Measurements from ENCODE around the gene C1QTNF1. TPM values are rescaled to one million over a fixed set of nuclear protein-coding genes. Genes with fewer than 3 reads are reported as not detected.

Gene C1QTNF1
- total RNA-seq, 1 experiment from 2014 or later: 6.3 TPM

DNA sequence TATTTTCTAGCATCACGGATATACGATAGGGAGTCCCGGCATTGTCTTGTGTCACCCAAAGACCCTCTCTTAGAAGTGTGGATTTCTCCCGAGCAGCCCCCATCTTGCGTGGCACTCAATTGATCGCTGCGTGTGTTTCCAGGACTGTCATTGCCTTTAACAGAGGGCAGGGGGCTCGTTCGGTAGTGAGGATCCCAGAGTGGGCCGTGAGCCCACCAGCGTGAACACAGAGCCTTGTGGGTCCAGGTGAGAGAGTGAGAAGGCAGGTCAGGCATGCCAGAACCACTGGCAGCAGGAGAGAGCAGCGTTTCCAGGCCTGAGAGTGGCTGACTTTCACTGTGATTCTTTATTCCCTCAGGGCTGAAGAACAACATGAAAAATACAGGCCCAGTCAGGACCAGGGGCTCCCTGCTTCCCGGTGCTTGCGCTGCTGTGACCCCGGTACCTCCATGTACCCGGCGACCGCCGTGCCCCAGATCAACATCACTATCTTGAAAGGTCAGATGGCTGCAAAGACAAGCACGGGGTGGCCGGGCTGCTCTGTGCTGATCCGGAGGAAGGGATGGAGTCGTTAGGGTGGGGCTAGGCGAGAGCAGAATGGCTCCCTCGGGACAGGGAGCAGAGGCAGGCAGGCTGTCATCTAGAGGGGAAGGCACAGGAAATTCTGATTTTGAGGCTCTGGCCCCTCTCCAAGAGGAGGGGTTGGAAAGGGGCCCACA lies 22.4 kb downstream of the C1QTNF1 start:
- no peak overlapping the region for H3K27ac ChIP-seq (ENCODE audit: low read depth, low read length, poor library complexity, severe bottlenecking)
- ChIA-PET POLR2A (ENCODE audit: low non-redundant PET) (no interaction called here), CTCF (interaction anchor here (1.0 to 1.8 kb wide), 6 partner anchors 20 to 346 kb away, joined by 3 to 7 read pairs (median 5); partner anchors contain the start of gene CANT1)
- TF ChIP-seq, protein P1, sequence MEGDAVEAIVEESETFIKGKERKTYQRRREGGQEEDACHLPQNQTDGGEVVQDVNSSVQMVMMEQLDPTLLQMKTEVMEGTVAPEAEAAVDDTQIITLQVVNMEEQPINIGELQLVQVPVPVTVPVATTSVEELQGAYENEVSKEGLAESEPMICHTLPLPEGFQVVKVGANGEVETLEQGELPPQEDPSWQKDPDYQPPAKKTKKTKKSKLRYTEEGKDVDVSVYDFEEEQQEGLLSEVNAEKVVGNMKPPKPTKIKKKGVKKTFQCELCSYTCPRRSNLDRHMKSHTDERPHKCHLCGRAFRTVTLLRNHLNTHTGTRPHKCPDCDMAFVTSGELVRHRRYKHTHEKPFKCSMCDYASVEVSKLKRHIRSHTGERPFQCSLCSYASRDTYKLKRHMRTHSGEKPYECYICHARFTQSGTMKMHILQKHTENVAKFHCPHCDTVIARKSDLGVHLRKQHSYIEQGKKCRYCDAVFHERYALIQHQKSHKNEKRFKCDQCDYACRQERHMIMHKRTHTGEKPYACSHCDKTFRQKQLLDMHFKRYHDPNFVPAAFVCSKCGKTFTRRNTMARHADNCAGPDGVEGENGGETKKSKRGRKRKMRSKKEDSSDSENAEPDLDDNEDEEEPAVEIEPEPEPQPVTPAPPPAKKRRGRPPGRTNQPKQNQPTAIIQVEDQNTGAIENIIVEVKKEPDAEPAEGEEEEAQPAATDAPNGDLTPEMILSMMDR (conservative IDR thresholded peaks at IDR 0.05; ENCODE audit: low read depth, low read length): no peak
- no peak for TF ChIP-seq EZH2 (IDR thresholded peaks at IDR 0.05; ENCODE audit: borderline replicate concordance, low read depth, low read length, poor library complexity, severe bottlenecking)
- peaks cover 10% of the 10 kb centered on the region for H3K4me1 ChIP-seq (ENCODE audit: insufficient read depth, low read length, poor library complexity, severe bottlenecking)
- H3K27me3 ChIP-seq (replicated peaks; ENCODE audit: insufficient read depth, low read depth, low read length, poor library complexity): no peaks in the 10 kb centered on the region
- DNase-seq (ENCODE audit: low spot score): no peak
- intact Hi-C loops (cut with micrococcal nuclease; ENCODE audit: unreplicated experiment): loop anchor here (5.0 kb wide), 1 partner anchor 36 kb away; no protein-coding TSS in a partner anchor
- no peak overlapping the region for H3K4me3 ChIP-seq (ENCODE audit: low read depth, low read length, poor library complexity, severe bottlenecking)
- no peaks in the 10 kb centered on the region for H3K9me3 ChIP-seq (ENCODE audit: low read depth, low read length, poor library complexity, severe bottlenecking)
- no peaks in the 10 kb centered on the region for H3K36me3 ChIP-seq (ENCODE audit: insufficient read depth, low read length, poor library complexity, severe bottlenecking)
- BruUV-seq (replicated peaks): no TSS peak

DNA sequence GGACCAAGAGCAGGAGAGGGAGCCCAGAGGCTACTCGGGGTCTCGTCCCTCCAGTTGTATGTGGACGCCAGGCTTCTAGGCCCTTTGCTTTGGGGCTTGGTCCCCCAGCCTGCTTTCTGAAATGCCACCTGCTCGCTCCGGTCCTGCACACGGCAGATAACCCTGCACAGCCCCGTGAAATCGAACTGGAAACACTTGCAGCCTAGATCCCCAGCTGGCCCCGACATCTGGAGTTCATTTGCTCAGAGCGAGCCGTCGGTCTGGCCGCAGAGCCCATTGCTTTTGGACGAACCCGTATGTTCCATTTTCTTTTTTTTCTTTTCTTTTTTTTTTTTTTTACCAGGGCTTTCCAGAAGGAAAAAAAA lies 22.9 kb downstream of the C1QTNF1 start:
- BruUV-seq (replicated peaks): no TSS peak
- Histone ChIP-seq H3K4me3 (ENCODE audit: low read depth, low read length, poor library complexity, severe bottlenecking) (no peak overlapping the region), H3K9me3 (ENCODE audit: low read depth, low read length, poor library complexity, severe bottlenecking) (no peaks in the 10 kb centered on the region), H3K27ac (ENCODE audit: low read depth, low read length, poor library complexity, severe bottlenecking) (no peak overlapping the region), H3K4me1 (ENCODE audit: insufficient read depth, low read length, poor library complexity, severe bottlenecking) (peaks cover 10% of the 10 kb centered on the region), H3K36me3 (ENCODE audit: insufficient read depth, low read length, poor library complexity, severe bottlenecking) (no peaks in the 10 kb centered on the region), H3K27me3 (replicated peaks; ENCODE audit: insufficient read depth, low read depth, low read length, poor library complexity) (no peaks in the 10 kb centered on the region)
- TF ChIP-seq, protein P1 (conservative IDR thresholded peaks at IDR 0.05; ENCODE audit: low read depth, low read length): no peak
- TF ChIP-seq EZH2 (IDR thresholded peaks at IDR 0.05; ENCODE audit: borderline replicate concordance, low read depth, low read length, poor library complexity, severe bottlenecking): no peak
- no peak for DNase-seq (ENCODE audit: low spot score)
- intact Hi-C loops (cut with micrococcal nuclease; ENCODE audit: unreplicated experiment): loop anchor here (5.0 kb wide), 1 partner anchor 35 kb away; no protein-coding TSS in a partner anchor
- POLR2A ChIA-PET (ENCODE audit: low non-redundant PET): no interaction called here
- CTCF ChIA-PET: no interaction called here

DNA sequence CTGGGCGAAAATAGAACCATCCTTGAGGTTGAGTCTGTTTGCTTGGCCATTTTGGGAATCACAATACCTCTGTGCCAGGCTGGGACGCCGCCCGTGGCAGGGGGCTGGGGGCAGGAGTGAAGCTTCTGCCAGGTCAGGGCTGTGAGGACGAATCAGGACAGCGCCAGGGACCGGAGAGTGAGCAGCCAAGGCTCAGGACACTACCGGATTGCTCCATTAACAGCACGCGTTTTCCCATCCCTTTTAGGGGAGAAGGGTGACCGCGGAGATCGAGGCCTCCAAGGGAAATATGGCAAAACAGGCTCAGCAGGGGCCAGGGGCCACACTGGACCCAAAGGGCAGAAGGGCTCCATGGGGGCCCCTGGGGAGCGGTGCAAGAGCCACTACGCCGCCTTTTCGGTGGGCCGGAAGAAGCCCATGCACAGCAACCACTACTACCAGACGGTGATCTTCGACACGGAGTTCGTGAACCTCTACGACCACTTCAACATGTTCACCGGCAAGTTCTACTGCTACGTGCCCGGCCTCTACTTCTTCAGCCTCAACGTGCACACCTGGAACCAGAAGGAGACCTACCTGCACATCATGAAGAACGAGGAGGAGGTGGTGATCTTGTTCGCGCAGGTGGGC lies 23.4 kb downstream of the C1QTNF1 start:
- Histone ChIP-seq H3K36me3 (ENCODE audit: insufficient read depth, low read length, poor library complexity, severe bottlenecking) (no peaks in the 10 kb centered on the region), H3K4me1 (ENCODE audit: insufficient read depth, low read length, poor library complexity, severe bottlenecking) (peaks cover 10% of the 10 kb centered on the region), H3K27ac (ENCODE audit: low read depth, low read length, poor library complexity, severe bottlenecking) (no peak overlapping the region), H3K4me3 (ENCODE audit: low read depth, low read length, poor library complexity, severe bottlenecking) (no peak overlapping the region), H3K27me3 (replicated peaks; ENCODE audit: insufficient read depth, low read depth, low read length, poor library complexity) (no peaks in the 10 kb centered on the region), H3K9me3 (ENCODE audit: low read depth, low read length, poor library complexity, severe bottlenecking) (no peaks in the 10 kb centered on the region)
- TF ChIP-seq, protein P1 (conservative IDR thresholded peaks at IDR 0.05; ENCODE audit: low read depth, low read length): no peak
- TF ChIP-seq EZH2 (IDR thresholded peaks at IDR 0.05; ENCODE audit: borderline replicate concordance, low read depth, low read length, poor library complexity, severe bottlenecking): no peak
- POLR2A ChIA-PET (ENCODE audit: low non-redundant PET): no interaction called here
- no peak for DNase-seq (ENCODE audit: low spot score)
- intact Hi-C loops (cut with micrococcal nuclease; ENCODE audit: unreplicated experiment): loop anchor here (5.0 kb wide), 1 partner anchor 35 kb away; no protein-coding TSS in a partner anchor
- no TSS peak for BruUV-seq (replicated peaks)
- CTCF ChIA-PET: no interaction called here
